22Rv1 (cell line): ENCODE measurements around the gene AMPD3.

ENCODE experiments used
- H3K27ac ChIP-seq: fragments of 450-650 bp; 2 replicates; pipeline ENCODE4 v1.5.1; 2017
- CTCF ChIP-seq: fragments of 450-650 bp; IDR thresholded peaks from 2 replicates; pipeline ENCODE4 v1.5.1; 2017; ENCODE audit warnings: mild to moderate bottlenecking
- ZFX ChIP-seq: fragments of 450-650 bp; IDR thresholded peaks from 2 replicates; pipeline ENCODE4 v1.6.1; 2017; ENCODE audit warnings: antibody characterized with exemption, borderline replicate concordance

Gene AMPD3

DNA sequence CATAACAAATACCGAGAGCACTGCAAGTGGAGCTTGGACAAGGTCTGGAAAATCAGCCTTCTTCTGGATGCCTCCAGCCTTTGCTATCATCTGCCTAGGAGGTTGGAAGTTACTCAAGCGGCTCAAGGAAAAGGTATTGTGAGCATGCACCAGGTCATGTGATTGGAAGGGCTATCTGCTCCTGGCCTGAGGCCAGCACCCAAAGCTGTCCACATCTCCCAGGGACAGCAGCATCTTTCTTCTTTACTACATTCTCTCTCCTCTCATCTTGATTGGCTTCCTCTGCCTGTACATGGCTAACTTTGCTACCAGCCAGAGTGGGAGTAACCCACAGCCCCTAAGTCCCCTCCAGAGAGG lies 44.2 kb upstream of the AMPD3 start:
- no peak for TF ChIP-seq ZFX
- no peak for TF ChIP-seq CTCF
- H3K27ac ChIP-seq = no peak overlapping the region

GRCh38 chr11:10412266-10412665 lies 42.8 kb upstream of the AMPD3 start:
- no peak for TF ChIP-seq CTCF
- no peak for TF ChIP-seq ZFX
- no peak overlapping the region for H3K27ac ChIP-seq

GRCh38 chr11:10413268-10413667 lies 41.8 kb upstream of the AMPD3 start:
- H3K27ac ChIP-seq = no peak overlapping the region
- TF ChIP-seq ZFX (no peak), CTCF (peak; percentile 24)

GRCh38 chr11:10414181-10414580 lies 40.9 kb upstream of the AMPD3 start:
- TF ChIP-seq ZFX = no peak
- TF ChIP-seq CTCF = no peak
- no peak overlapping the region for H3K27ac ChIP-seq

- no peak for TF ChIP-seq ZFX
- no peak for TF ChIP-seq CTCF
- H3K27ac ChIP-seq = no peak overlapping the region
Observed at GRCh38 chr11:10414659-10415058, 40.4 kb upstream of the AMPD3 start.

DNA sequence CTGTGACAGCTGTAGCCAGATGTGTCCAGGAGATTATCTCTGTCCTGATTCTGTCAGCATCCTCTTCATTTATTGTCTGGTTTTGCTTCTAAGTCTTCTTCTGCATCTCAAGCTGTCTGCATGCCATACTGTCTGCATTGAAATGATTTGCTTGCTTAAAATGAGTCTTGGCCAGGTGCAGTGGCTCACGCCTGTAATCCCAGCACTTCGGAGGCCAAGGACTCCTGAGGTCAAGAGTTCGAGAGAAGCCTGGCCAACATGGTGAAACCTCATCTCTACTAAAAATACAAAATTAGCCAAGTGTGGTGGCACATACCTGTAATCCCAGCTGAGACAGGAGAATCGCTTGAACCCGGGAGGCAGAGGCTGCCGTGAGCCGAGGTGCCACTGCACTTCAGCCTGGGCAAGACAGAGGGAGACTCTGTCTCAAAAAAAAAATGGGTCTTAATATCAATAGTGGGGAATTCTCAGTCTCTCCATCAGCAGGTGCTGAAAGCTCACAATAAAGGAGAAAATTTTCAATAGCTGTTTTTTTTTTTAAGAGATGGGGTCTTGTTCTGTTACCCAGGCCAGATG lies 39.2 kb upstream of the AMPD3 start:
- H3K27ac ChIP-seq = no peak overlapping the region
- TF ChIP-seq CTCF (no peak), ZFX (no peak)

DNA sequence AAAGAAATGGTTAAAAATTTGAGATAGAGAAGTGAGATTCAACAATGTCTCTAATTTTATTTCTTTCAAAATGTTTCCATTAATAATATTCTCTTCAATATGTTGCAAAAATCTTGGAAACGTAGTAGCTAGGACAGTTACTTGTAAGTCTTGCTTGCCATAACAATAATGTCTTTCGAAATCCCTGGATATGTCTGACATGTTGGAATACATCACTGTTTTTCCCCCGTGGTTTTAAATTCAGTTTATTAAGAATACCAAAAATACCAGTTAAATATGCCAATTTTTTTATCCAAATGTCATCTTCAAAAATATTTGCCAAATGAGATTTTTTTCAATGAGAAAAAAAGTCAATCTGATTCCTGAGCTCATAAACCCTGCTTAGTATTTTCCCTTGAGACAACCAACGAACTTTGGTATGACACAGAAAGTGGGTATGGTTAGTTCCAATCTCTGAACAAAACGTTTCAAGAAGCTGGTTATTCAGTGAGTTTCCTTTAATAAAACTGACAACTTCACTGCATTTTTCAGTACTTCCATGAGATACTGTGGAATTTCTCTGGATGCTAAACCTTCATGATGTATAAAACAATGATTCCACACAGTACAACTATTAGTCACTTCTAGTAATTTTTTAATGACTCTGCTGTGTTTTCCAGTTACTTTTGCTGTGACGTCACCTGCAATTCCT lies 36.7 kb upstream of the AMPD3 start:
- no peak overlapping the region for H3K27ac ChIP-seq
- TF ChIP-seq CTCF = no peak
- TF ChIP-seq ZFX = no peak
